Cardiac fibroblast (primary cell): Measurements from ENCODE around the gene MINDY1.

Experiments
- DNase-seq, 2 donors: peaks; one replicate each; pipeline versions ENCODE4 v3.0.0 to v3.0.0-alpha.2; 2010; ENCODE audit warnings: low read depth in 2 of 2
- H3K4me3 ChIP-seq, 2 donors: replicated peaks in 1 of 2; 1 replicate in 1 of 2; 2 replicates in 1 of 2; pipeline ENCODE4 v1.5.1; 2011; ENCODE audit warnings: low read depth in 2 of 2, low read length in 2 of 2, mild to moderate bottlenecking in 2 of 2, moderate library complexity in 1 of 2
- CTCF ChIP-seq: IDR thresholded peaks from one replicate; pipeline ENCODE4 v1.5.1; 2011; ENCODE audit warnings: low read depth, mild to moderate bottlenecking, low read length, inconsistent platforms

Gene MINDY1

GRCh38 chr1:151006327-151007052 is at the start of gene MINDY1:
Gene MINDY1 (minus strand): TSS chr1:151006902. CDS start chr1:151002617, 4,285 bp downstream.
- H3K4me3 ChIP-seq, result peak within 1 kb of the TSS; percentile 61 to 63
- DNase-seq, result peak; percentile 87 to 93
- TF ChIP-seq CTCF, result peak; percentile 65

GRCh38 chr1:151056149-151056548 is 49.4 kb upstream of the MINDY1 start:
- H3K4me3 ChIP-seq, result no peak overlapping the region
- no peak for TF ChIP-seq CTCF
- DNase-seq, result no peak

GRCh38 chr1:151055581-151055980 is 48.9 kb upstream of the MINDY1 start:
- DNase-seq, result no peak
- H3K4me3 ChIP-seq, result no peak overlapping the region
- no peak for TF ChIP-seq CTCF

- DNase-seq, result no peak
- no peak for TF ChIP-seq CTCF
- H3K4me3 ChIP-seq, result no peak overlapping the region
Measured at GRCh38 chr1:151054971-151055547, 48.4 kb upstream of the MINDY1 start.

GRCh38 chr1:151051356-151052009 is 44.8 kb upstream of the MINDY1 start:
- no peak for DNase-seq
- no peak overlapping the region for H3K4me3 ChIP-seq
- TF ChIP-seq CTCF, result no peak

GRCh38 chr1:151050051-151050688 is 43.5 kb upstream of the MINDY1 start:
- no peak overlapping the region for H3K4me3 ChIP-seq
- no peak for DNase-seq
- TF ChIP-seq CTCF, result no peak
